ENCODE results near the gene TP53BP2. TPM values are rescaled to one million over a fixed set of nuclear protein-coding genes. Genes with fewer than 3 reads are reported as not detected.
A peak's percentile ranks its signal among the peaks of the same experiment; 100 is the strongest.
"Not testable (repeated sequence)": the region's sequence is repeated elsewhere in the genome, so short reads cannot be mapped to it uniquely, and the experiment has no call there.

The TP53BP2 gene
- polyA plus RNA-seq: 25.5 TPM
- long read RNA-seq, donor 1, partial matches to known transcripts: 0 of 1 reads
- long read RNA-seq, donor 1, other reads (novel, unspliced or antisense): 0 of 1 reads
- long read RNA-seq, donor 2, full-length matches to known transcripts: 1 of 1 reads
- long read RNA-seq, donor 2, partial matches to known transcripts: 0 of 1 reads
- long read RNA-seq, donor 2, other reads (novel, unspliced or antisense): 0 of 1 reads
- long read RNA-seq, donor 3: 0 reads
- long read RNA-seq, donor 4: 0 reads
- long read RNA-seq, donor 5, full-length matches to known transcripts: 2 of 9 reads
- long read RNA-seq, donor 5, partial matches to known transcripts: 7 of 9 reads
- long read RNA-seq, donor 5, other reads (novel, unspliced or antisense): 0 of 9 reads
- long read RNA-seq, donor 6, full-length matches to known transcripts: 1 of 17 reads
- long read RNA-seq, donor 6, partial matches to known transcripts: 16 of 17 reads
- long read RNA-seq, donor 6, other reads (novel, unspliced or antisense): 0 of 17 reads
- long read RNA-seq, donor 7, partial matches to known transcripts: 7 of 7 reads
- long read RNA-seq, donor 7, other reads (novel, unspliced or antisense): 0 of 7 reads
- long read RNA-seq, donor 8, full-length matches to known transcripts: 3 of 23 reads
- long read RNA-seq, donor 8, partial matches to known transcripts: 20 of 23 reads
- long read RNA-seq, donor 8, other reads (novel, unspliced or antisense): 0 of 23 reads
- long read RNA-seq, donor 9: 0 reads
- long read RNA-seq, donor 10, full-length matches to known transcripts: 3 of 9 reads
- long read RNA-seq, donor 10, partial matches to known transcripts: 6 of 9 reads
- long read RNA-seq, donor 10, other reads (novel, unspliced or antisense): 0 of 9 reads
- long read RNA-seq, donor 11, full-length matches to known transcripts: 3 of 3 reads
- long read RNA-seq, donor 11, partial matches to known transcripts: 0 of 3 reads
- long read RNA-seq, donor 11, other reads (novel, unspliced or antisense): 0 of 3 reads

GRCh38 chr1:223845810-223846682 is at the start of gene TP53BP2:
TP53BP2 (minus strand) TSS chr1:223845947; CDS start chr1:223845680, 267 bp downstream.
- peak; percentile 92 to 96 for DNase-seq
- peaks cover 3% of the 10 kb centered on the region for H3K4me1 ChIP-seq (ENCODE audit: control insufficient read depth, insufficient read depth, low read length)
- 0% methylated on average over 1 of the region's 107 CpGs for WGBS (ENCODE audit: insufficient coverage, low lambda C conversion rate)
- H3K4me3 ChIP-seq (ENCODE audit: low read length): peak within 1 kb of the TSS; percentile 69
- no peaks in the 10 kb centered on the region for H3K27me3 ChIP-seq (ENCODE audit: control insufficient read depth, insufficient read depth, low read length)
- H3K27ac ChIP-seq (ENCODE audit: low read length): peak within 1 kb of the TSS; percentile 100
- H3K9me3 ChIP-seq (ENCODE audit: control insufficient read depth, low read depth, low read length): no peaks in the 10 kb centered on the region
- no peaks in the 10 kb centered on the region for H3K36me3 ChIP-seq (ENCODE audit: control insufficient read depth, insufficient read depth, low read length)

GRCh38 chr1:223890494-223890893 is 44.7 kb upstream of the TP53BP2 start:
- not testable (repeated sequence) for DNase-seq; H3K9me3 ChIP-seq (ENCODE audit: control insufficient read depth, low read depth, low read length); H3K4me3 ChIP-seq (ENCODE audit: low read length); H3K4me1 ChIP-seq (ENCODE audit: control insufficient read depth, insufficient read depth, low read length); H3K27ac ChIP-seq (ENCODE audit: low read length); H3K27me3 ChIP-seq (ENCODE audit: control insufficient read depth, insufficient read depth, low read length); H3K36me3 ChIP-seq (ENCODE audit: control insufficient read depth, insufficient read depth, low read length)
- WGBS (ENCODE audit: insufficient coverage, low lambda C conversion rate): no CpG with 5 or more reads among the region's 7 CpGs

- H3K4me1 ChIP-seq (ENCODE audit: control insufficient read depth, insufficient read depth, low read length); H3K27me3 ChIP-seq (ENCODE audit: control insufficient read depth, insufficient read depth, low read length); H3K4me3 ChIP-seq (ENCODE audit: low read length); H3K27ac ChIP-seq (ENCODE audit: low read length); H3K36me3 ChIP-seq (ENCODE audit: control insufficient read depth, insufficient read depth, low read length); DNase-seq; H3K9me3 ChIP-seq (ENCODE audit: control insufficient read depth, low read depth, low read length): not testable (repeated sequence)
- no CpG with 5 or more reads among the region's 4 CpGs for WGBS (ENCODE audit: insufficient coverage, low lambda C conversion rate)
Observed at GRCh38 chr1:223889319-223889718, 43.6 kb upstream of the TP53BP2 start.

- Histone ChIP-seq H3K4me3 (ENCODE audit: low read length) (no peak overlapping the region), H3K27me3 (ENCODE audit: control insufficient read depth, insufficient read depth, low read length) (no peaks in the 10 kb centered on the region), H3K4me1 (ENCODE audit: control insufficient read depth, insufficient read depth, low read length) (no peaks in the 10 kb centered on the region), H3K36me3 (ENCODE audit: control insufficient read depth, insufficient read depth, low read length) (no peaks in the 10 kb centered on the region), H3K27ac (ENCODE audit: low read length) (no peak overlapping the region), H3K9me3 (ENCODE audit: control insufficient read depth, low read depth, low read length) (no peaks in the 10 kb centered on the region)
- 73% methylated on average over 5 of the region's 12 CpGs for WGBS (ENCODE audit: insufficient coverage, low lambda C conversion rate)
- no peak for DNase-seq
Observed at GRCh38 chr1:223887747-223888418, 42.1 kb upstream of the TP53BP2 start.

GRCh38 chr1:223886516-223886921 is 40.8 kb upstream of the TP53BP2 start:
- no CpG with 5 or more reads among the region's 4 CpGs for WGBS (ENCODE audit: insufficient coverage, low lambda C conversion rate)
- DNase-seq: no peak
- Histone ChIP-seq H3K9me3 (ENCODE audit: control insufficient read depth, low read depth, low read length) (no peaks in the 10 kb centered on the region), H3K27me3 (ENCODE audit: control insufficient read depth, insufficient read depth, low read length) (no peaks in the 10 kb centered on the region), H3K36me3 (ENCODE audit: control insufficient read depth, insufficient read depth, low read length) (no peaks in the 10 kb centered on the region), H3K4me3 (ENCODE audit: low read length) (no peak overlapping the region), H3K4me1 (ENCODE audit: control insufficient read depth, insufficient read depth, low read length) (no peaks in the 10 kb centered on the region), H3K27ac (ENCODE audit: low read length) (no peak overlapping the region)

- no peak overlapping the region for H3K4me3 ChIP-seq (ENCODE audit: low read length)
- no peaks in the 10 kb centered on the region for H3K36me3 ChIP-seq (ENCODE audit: control insufficient read depth, insufficient read depth, low read length)
- H3K9me3 ChIP-seq (ENCODE audit: control insufficient read depth, low read depth, low read length): no peaks in the 10 kb centered on the region
- H3K27ac ChIP-seq (ENCODE audit: low read length): no peak overlapping the region
- WGBS (ENCODE audit: insufficient coverage, low lambda C conversion rate): no CpG with 5 or more reads among the region's 3 CpGs
- DNase-seq: no peak
- H3K4me1 ChIP-seq (ENCODE audit: control insufficient read depth, insufficient read depth, low read length): no peaks in the 10 kb centered on the region
- no peaks in the 10 kb centered on the region for H3K27me3 ChIP-seq (ENCODE audit: control insufficient read depth, insufficient read depth, low read length)
Observed at GRCh38 chr1:223885614-223886013, 39.9 kb upstream of the TP53BP2 start.

GRCh38 chr1:223878598-223879325 is 33.0 kb upstream of the TP53BP2 start:
- Histone ChIP-seq H3K9me3 (ENCODE audit: control insufficient read depth, low read depth, low read length) (no peaks in the 10 kb centered on the region), H3K27me3 (ENCODE audit: control insufficient read depth, insufficient read depth, low read length) (no peaks in the 10 kb centered on the region), H3K36me3 (ENCODE audit: control insufficient read depth, insufficient read depth, low read length) (no peaks in the 10 kb centered on the region), H3K4me1 (ENCODE audit: control insufficient read depth, insufficient read depth, low read length) (no peaks in the 10 kb centered on the region), H3K4me3 (ENCODE audit: low read length) (no peak overlapping the region), H3K27ac (ENCODE audit: low read length) (no peak overlapping the region)
- no CpG with 5 or more reads among the region's 1 CpG for WGBS (ENCODE audit: insufficient coverage, low lambda C conversion rate)
- DNase-seq: no peak

- Histone ChIP-seq H3K27ac (ENCODE audit: low read length) (no peak overlapping the region), H3K4me3 (ENCODE audit: low read length) (no peak overlapping the region), H3K36me3 (ENCODE audit: control insufficient read depth, insufficient read depth, low read length) (no peaks in the 10 kb centered on the region), H3K4me1 (ENCODE audit: control insufficient read depth, insufficient read depth, low read length) (no peaks in the 10 kb centered on the region), H3K9me3 (ENCODE audit: control insufficient read depth, low read depth, low read length) (no peaks in the 10 kb centered on the region), H3K27me3 (ENCODE audit: control insufficient read depth, insufficient read depth, low read length) (no peaks in the 10 kb centered on the region)
- DNase-seq: no peak
- WGBS (ENCODE audit: insufficient coverage, low lambda C conversion rate): 100% methylated on average over 1 of the region's 3 CpGs
Observed at GRCh38 chr1:223877804-223878203, 32.1 kb upstream of the TP53BP2 start.

GRCh38 chr1:223876590-223876989 is 30.8 kb upstream of the TP53BP2 start:
- no peaks in the 10 kb centered on the region for H3K4me1 ChIP-seq (ENCODE audit: control insufficient read depth, insufficient read depth, low read length)
- H3K27ac ChIP-seq (ENCODE audit: low read length): no peak overlapping the region
- no peaks in the 10 kb centered on the region for H3K27me3 ChIP-seq (ENCODE audit: control insufficient read depth, insufficient read depth, low read length)
- H3K36me3 ChIP-seq (ENCODE audit: control insufficient read depth, insufficient read depth, low read length): no peaks in the 10 kb centered on the region
- no peak for DNase-seq
- 94% methylated on average over 4 of the region's 6 CpGs for WGBS (ENCODE audit: insufficient coverage, low lambda C conversion rate)
- no peaks in the 10 kb centered on the region for H3K9me3 ChIP-seq (ENCODE audit: control insufficient read depth, low read depth, low read length)
- H3K4me3 ChIP-seq (ENCODE audit: low read length): no peak overlapping the region

All from large intestine (tissue), 12 donors.